H1 (cell line): ENCODE data around the gene TMEM41A. TPM values are rescaled to one million over a fixed set of nuclear protein-coding genes. Genes with fewer than 3 reads are reported as not detected.

Source experiments
- RFX5 ChIP-seq: IDR thresholded peaks from 2 replicates; pipeline ENCODE4 v1.6.1; 2011; ENCODE audit warnings: low read depth, low read length, improper control_type of control experiment, borderline replicate concordance
- SAP30 ChIP-seq: fragments of 300-600 bp; sonication (generic); IDR thresholded peaks from 2 replicates; pipeline ENCODE4 v1.7.1; 2012; ENCODE audit warnings: low read length, moderate library complexity, mild to moderate bottlenecking, inconsistent platforms; ENCODE audit not compliant: insufficient read depth, insufficient replicate concordance
- polyA plus RNA-seq, 7 experiments: library from polyadenylated mRNA; depleted of rRNA in 3 of 7; stranded (reverse) in 5 of 7; unstranded in 2 of 7; fragments of >200 nt in 5 of 7; fragments of 200-250 nt in 2 of 7; gene quantifications; 1 replicate in 5 of 7; 2 replicates in 1 of 7; 4 replicates in 1 of 7; pipeline versions ENCODE4 v1.2.1 to v1.2.3, GENCODE V29; 2011 to 2013; ENCODE audit warnings: missing spikeins in 2 of 7, mixed read lengths in 2 of 7
- total RNA-seq: library from RNA; stranded (reverse); fragmentation: NEBNext Ultra II Directional; extraction: Animal tissue kit (Norgen Biotek cat#: 25700); gene quantifications from 2 replicates; pipeline ENCODE4 v1.2.1, GENCODE V29; 2021

Gene TMEM41A
- total and polyA plus RNA-seq, 2 of the 8 experiments (the other 6 are each of a cell fraction or from before 2014, with no cell fraction given), result 14.1 to 17.5 TPM

DNA sequence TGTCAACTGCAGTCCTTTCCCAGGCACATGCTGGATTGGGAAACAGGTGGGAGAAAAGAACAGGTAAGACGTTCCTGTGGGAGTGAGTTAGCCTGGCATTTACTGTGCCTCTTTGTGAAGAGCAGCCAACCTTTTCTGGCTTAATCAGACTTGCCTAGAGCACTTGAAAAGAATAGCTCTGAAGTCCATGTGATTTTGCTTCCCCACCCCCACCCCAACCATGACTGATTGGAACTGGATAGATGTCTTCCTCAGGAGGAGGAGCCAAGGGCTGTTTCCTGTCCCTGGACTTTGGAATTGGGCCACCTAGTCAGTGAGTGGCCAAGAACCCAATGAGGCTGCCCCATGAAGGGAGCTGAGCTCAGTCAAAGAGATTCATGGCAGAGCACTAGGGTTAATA lies 4.7 kb upstream of the TMEM41A start (continued):
- no peak for TF ChIP-seq RFX5
- TF ChIP-seq SAP30, result no peak
- TF ChIP-seq, all 59 proteins: peak for 0
